Duodenal mucosa (tissue), 2 donors: ENCODE data around the gene DDX55.
A peak's percentile ranks its signal among the peaks of the same experiment; 100 is the strongest.

Source experiments
- H3K27ac ChIP-seq: one replicate; pipeline ENCODE4 v1.7.0; 2013; ENCODE audit warnings: low read depth, low read length
- H3K27me3 ChIP-seq, 2 donors: one replicate each; pipeline ENCODE4 v1.7.0; 2013; ENCODE audit warnings: low read length in 2 of 2, control low read depth in 1 of 2; ENCODE audit not compliant: insufficient read depth in 2 of 2, control insufficient read depth in 1 of 2
- H3K36me3 ChIP-seq, 2 donors: one replicate each; pipeline ENCODE4 v1.7.0; 2013; ENCODE audit warnings: low read length in 2 of 2, control low read depth in 1 of 2; ENCODE audit not compliant: insufficient read depth in 2 of 2, control insufficient read depth in 1 of 2
- H3K4me1 ChIP-seq, 2 donors: one replicate each; pipeline ENCODE4 v1.7.0; 2013; ENCODE audit warnings: low read length in 2 of 2, control low read depth in 1 of 2; ENCODE audit not compliant: insufficient read depth in 2 of 2, control insufficient read depth in 1 of 2
- H3K4me3 ChIP-seq, 2 donors: one replicate each; pipeline ENCODE4 v1.7.0; 2013; ENCODE audit warnings: low read length in 2 of 2, low read depth in 1 of 2
- H3K9ac ChIP-seq, 2 donors: one replicate each; pipeline ENCODE4 v1.7.0; 2013; ENCODE audit warnings: low read length in 2 of 2, low read depth in 1 of 2
- H3K9me3 ChIP-seq, 2 donors: one replicate each; pipeline ENCODE4 v1.7.0; 2013; ENCODE audit warnings: low read length in 2 of 2, control low read depth in 1 of 2; ENCODE audit not compliant: control insufficient read depth in 1 of 2

The DDX55 gene

GRCh38 chr12:123607756-123608155 lies 5.9 kb downstream of the DDX55 start:
- H3K9me3 ChIP-seq: no peaks in the 10 kb centered on the region
- no peak overlapping the region for H3K4me3 ChIP-seq
- peaks cover 4 to 6% of the 10 kb centered on the region in 2 donors for H3K4me1 ChIP-seq
- H3K9ac ChIP-seq: no peak overlapping the region
- no peak overlapping the region for H3K27ac ChIP-seq
- H3K36me3 ChIP-seq: peaks cover 47 to 70% of the 10 kb centered on the region in 2 donors
- H3K27me3 ChIP-seq: no peaks in the 10 kb centered on the region

- Histone ChIP-seq H3K36me3 (peaks cover 48 to 74% of the 10 kb centered on the region in 2 donors), H3K4me3 (no peak overlapping the region), H3K9me3 (no peaks in the 10 kb centered on the region), H3K9ac (no peak overlapping the region), H3K4me1 (peaks cover under 1 to 1% of the 10 kb centered on the region in 2 donors), H3K27ac (no peak overlapping the region), H3K27me3 (no peaks in the 10 kb centered on the region)
These were observed 6.3 kb downstream of the DDX55 start for GRCh38 chr12:123608182-123608581.

GRCh38 chr12:123614110-123614509 lies 12.2 kb downstream of the DDX55 start:
- Histone ChIP-seq H3K27me3 (no peaks in the 10 kb centered on the region), H3K9ac (no peak overlapping the region), H3K4me1 (no peaks in the 10 kb centered on the region), H3K4me3 (no peak overlapping the region), H3K9me3 (no peaks in the 10 kb centered on the region), H3K36me3 (peaks cover 54 to 86% of the 10 kb centered on the region in 2 donors), H3K27ac (no peak overlapping the region)

- Histone ChIP-seq H3K9me3 (no peaks in the 10 kb centered on the region), H3K27ac (no peak overlapping the region), H3K4me1 (no peaks in the 10 kb centered on the region), H3K4me3 (no peak overlapping the region), H3K36me3 (peaks cover 54 to 85% of the 10 kb centered on the region in 2 donors), H3K27me3 (no peaks in the 10 kb centered on the region), H3K9ac (no peak overlapping the region)
These were observed 12.6 kb downstream of the DDX55 start for GRCh38 chr12:123614531-123614930.

- Histone ChIP-seq H3K4me3 (no peak overlapping the region), H3K27me3 (no peaks in the 10 kb centered on the region), H3K27ac (no peak overlapping the region), H3K9ac (no peak overlapping the region), H3K36me3 (peaks cover 59 to 88% of the 10 kb centered on the region in 2 donors), H3K9me3 (no peaks in the 10 kb centered on the region), H3K4me1 (no peaks in the 10 kb centered on the region)
These were observed 15.2 kb downstream of the DDX55 start for GRCh38 chr12:123617144-123617543.

GRCh38 chr12:123617580-123617979 lies 15.7 kb downstream of the DDX55 start:
- Histone ChIP-seq H3K9ac (no peak overlapping the region), H3K4me3 (no peak overlapping the region), H3K27ac (no peak overlapping the region), H3K36me3 (peaks cover 57 to 88% of the 10 kb centered on the region in 2 donors), H3K4me1 (no peaks in the 10 kb centered on the region), H3K27me3 (no peaks in the 10 kb centered on the region), H3K9me3 (no peaks in the 10 kb centered on the region)

GRCh38 chr12:123621101-123621500 lies 19.2 kb downstream of the DDX55 start:
- no peak overlapping the region for H3K9ac ChIP-seq
- H3K4me1 ChIP-seq: no peaks in the 10 kb centered on the region
- no peak overlapping the region for H3K27ac ChIP-seq
- no peak overlapping the region for H3K4me3 ChIP-seq
- H3K9me3 ChIP-seq: no peaks in the 10 kb centered on the region
- H3K27me3 ChIP-seq: no peaks in the 10 kb centered on the region
- peaks cover 40 to 83% of the 10 kb centered on the region in 2 donors for H3K36me3 ChIP-seq

GRCh38 chr12:123621619-123622530 lies 20.0 kb downstream of the DDX55 start:
- H3K4me1 ChIP-seq: no peaks in the 10 kb centered on the region
- H3K36me3 ChIP-seq: peaks cover 40 to 83% of the 10 kb centered on the region in 2 donors
- no peak overlapping the region for H3K27ac ChIP-seq
- no peak overlapping the region for H3K9ac ChIP-seq
- H3K9me3 ChIP-seq: no peaks in the 10 kb centered on the region
- no peaks in the 10 kb centered on the region for H3K27me3 ChIP-seq
- H3K4me3 ChIP-seq: no peak overlapping the region

GRCh38 chr12:123633379-123634141 lies 31.7 kb downstream of the DDX55 start, which contains the start of the genes EIF2B1 and GTF2H3:
Gene EIF2B1 (minus strand): TSS chr12:123633686. CDS start chr12:123633557, 129 bp downstream.
Gene GTF2H3 (plus strand): TSS chr12:123633829. CDS start chr12:123633860, 31 bp downstream.
- Histone ChIP-seq H3K4me3 (peak within 1 kb of the TSS; percentile 82 to 98), H3K4me1 (peaks cover 9 to 10% of the 10 kb centered on the region in 2 donors), H3K27ac (peak within 1 kb of the TSS; percentile 42), H3K9me3 (no peaks in the 10 kb centered on the region), H3K9ac (peak within 1 kb of the TSS; percentile 45 to 90), H3K36me3 (peaks cover 18 to 25% of the 10 kb centered on the region in 2 donors), H3K27me3 (no peaks in the 10 kb centered on the region)

- Histone ChIP-seq H3K9me3 (no peaks in the 10 kb centered on the region), H3K27me3 (no peaks in the 10 kb centered on the region), H3K9ac (peak overlapping the region; percentile 45 to 90), H3K36me3 (peaks cover 12 to 19% of the 10 kb centered on the region in 2 donors), H3K4me1 (peaks cover 9 to 10% of the 10 kb centered on the region in 2 donors), H3K27ac (no peak overlapping the region), H3K4me3 (peak overlapping the region; percentile 82 to 98)
These were observed 32.3 kb downstream of the DDX55 start for GRCh38 chr12:123634142-123634561.
